HPDE6-E6E7 (cell line): ENCODE data around the gene SLC24A5.

Experiments
- DNase-seq: peaks from one replicate; pipeline ENCODE4 v3.0.0; 2011; ENCODE audit warnings: missing footprints; ENCODE audit errors: extremely low spot score

The SLC24A5 gene

DNA sequence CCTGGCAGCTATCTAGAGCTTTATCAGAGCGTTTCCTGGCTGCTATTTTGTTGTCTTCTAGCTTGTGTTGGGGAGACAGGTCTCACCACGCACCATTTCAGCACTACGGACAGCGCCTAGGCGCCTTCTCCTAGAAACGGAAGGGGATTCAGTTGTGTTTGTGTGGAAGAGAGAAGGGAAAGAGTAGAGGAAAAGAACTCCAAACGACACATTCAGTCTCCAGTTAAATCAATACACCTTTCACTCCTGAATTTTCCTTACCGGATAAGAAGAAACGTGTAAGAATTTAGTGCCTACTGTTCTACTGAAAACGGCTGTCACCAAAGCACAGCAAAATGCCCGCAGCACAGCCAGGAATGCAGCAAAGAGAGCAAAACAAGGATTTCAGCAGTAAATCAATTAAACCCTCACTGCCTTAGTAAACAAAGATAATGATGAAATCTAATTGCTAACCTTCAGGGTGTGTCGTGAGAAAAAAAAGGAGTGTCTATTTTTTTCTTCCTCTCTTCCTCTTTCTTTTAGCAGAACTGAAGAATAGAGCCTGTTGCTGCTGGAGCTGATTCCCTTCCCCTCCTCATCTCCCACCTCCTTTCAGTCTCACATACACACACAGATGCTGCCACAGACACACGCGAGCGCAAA, 70.3 kb downstream of the SLC24A5 start:
- DNase-seq, result peak; percentile 19

DNA sequence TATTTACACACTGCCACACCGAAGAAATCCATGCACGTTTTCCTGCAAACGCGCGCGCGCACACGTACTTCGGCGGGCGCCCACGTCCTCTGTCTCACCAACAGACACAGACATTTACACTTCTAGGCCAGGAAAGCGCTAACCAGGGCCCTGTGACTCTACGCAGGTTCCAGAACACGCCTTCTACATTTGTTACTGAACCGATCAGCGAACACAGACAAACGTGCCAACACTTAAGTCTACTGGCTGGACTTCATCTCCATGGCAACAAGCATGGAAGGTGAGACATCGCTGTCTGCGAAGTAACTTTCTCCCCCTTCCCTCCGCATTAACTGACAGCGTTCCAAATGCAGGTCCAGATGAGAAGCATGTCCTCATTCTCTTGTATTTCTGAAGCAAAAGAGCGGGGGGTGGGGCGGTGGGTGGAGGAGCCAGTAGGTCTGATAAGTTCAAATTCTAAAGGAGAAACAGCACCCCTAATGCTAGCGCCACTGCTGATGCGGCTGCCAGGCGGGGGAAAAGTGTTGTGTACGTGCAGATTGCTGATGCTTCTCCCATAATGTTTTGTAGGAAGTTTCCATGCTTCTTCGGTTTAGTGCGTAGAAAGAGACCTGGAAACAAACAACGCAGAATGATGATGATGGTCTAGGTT, 70.9 kb downstream of the SLC24A5 start, which contains the start of gene CTXN2:
Gene CTXN2 (plus strand): TSS at position 92 of the 652 bp plus-strand sequence. CDS start 9,636 bp downstream, outside the sequence.
- DNase-seq, result no peak
